ENCODE results near the gene GRIA2.
A peak's percentile ranks its signal among the peaks of the same experiment; 100 is the strongest.

The GRIA2 gene

DNA sequence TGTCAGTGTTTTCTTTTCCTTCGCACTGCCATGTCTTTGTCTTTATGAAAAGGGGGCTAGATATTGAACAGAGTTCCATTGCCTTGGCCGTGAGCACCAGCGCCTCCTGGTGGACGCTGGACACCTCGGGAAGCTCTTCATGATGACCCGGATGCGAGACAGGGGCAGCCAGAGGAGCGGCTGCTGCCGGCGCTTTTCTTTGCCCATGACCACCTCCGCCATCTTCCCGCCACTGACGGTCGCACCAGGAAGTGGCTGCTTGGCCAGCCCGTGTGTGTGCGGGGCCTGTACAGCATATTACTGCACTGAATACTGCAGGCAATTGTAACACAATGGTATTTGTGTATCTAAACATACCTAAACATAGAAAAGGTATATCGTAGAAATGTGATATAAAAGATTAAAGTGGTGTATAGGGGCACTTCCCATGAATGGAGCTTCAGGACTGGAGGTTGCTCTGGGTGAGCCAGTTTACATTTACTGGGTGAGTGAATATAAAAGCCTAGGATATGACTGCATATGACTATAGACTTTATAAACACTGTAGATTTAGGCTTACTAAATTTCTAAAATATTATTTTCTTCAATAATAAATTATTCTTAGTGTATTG, 15.8 kb upstream of the GRIA2 start:
- no peaks in the 10 kb centered on the region for H3K36me3 ChIP-seq (ENCODE audit: control insufficient read depth in 4 of 4, insufficient read depth in 4 of 4, low read length in 3 of 4)
- no peak overlapping the region for H3K4me3 ChIP-seq (ENCODE audit: control insufficient read depth in 1 of 7, extremely low read depth in 1 of 7, insufficient read depth in 4 of 7, low read depth in 2 of 7, low read length in 6 of 7)
- WGBS (ENCODE audit: insufficient coverage): 71% methylated on average over 7 of the region's 17 CpGs
- no peaks in the 10 kb centered on the region for H3K9me3 ChIP-seq (ENCODE audit: control extremely low read depth in 1 of 5, control insufficient read depth in 4 of 5, insufficient read depth in 2 of 5, low read depth in 1 of 5, low read length in 4 of 5)
- ChIA-PET CTCF (interaction anchor here (0.5 to 1.8 kb wide), 4 partner anchors 26 to 730 kb away, joined by 3 to 6 read pairs (median 4); no protein-coding TSS in a partner anchor), POLR2A (no interaction called here)
- no peaks in the 10 kb centered on the region for H3K4me1 ChIP-seq (ENCODE audit: control extremely low read depth in 1 of 4, control insufficient read depth in 4 of 4, insufficient read depth in 4 of 4, low read length in 3 of 4)
- DNase-seq: peak; percentile 30 to 55 (median 40)
- no peak overlapping the region for H3K27ac ChIP-seq (ENCODE audit: insufficient read depth in 1 of 2, low read depth in 1 of 2, low read length in 2 of 2, poor library complexity in 1 of 2, severe bottlenecking in 2 of 2)
- H3K27me3 ChIP-seq (replicated peaks in 2 of 5; ENCODE audit: control insufficient read depth in 4 of 5, insufficient read depth in 5 of 5, low read length in 4 of 5): no peaks in the 10 kb centered on the region

DNA sequence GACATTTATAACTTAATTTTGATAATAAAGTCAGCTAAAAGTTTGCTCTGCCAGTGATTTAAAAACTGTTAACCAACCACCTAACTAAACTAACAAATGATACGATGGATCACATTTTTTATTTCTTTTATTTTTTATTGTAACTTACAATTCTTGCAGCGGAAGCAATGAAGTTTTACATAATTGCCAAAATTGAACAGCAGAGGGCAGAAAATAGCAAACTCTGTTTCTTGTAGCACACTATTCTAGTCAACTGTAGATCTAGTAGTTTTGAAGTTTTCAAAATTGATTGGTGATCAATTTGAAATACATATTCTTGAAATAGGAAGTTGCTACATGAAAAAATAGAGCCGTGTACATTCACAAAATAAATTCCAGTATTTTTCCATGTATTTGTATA, 2.8 kb upstream of the GRIA2 start:
- no peaks in the 10 kb centered on the region for H3K9me3 ChIP-seq (ENCODE audit: control extremely low read depth in 1 of 5, control insufficient read depth in 4 of 5, insufficient read depth in 2 of 5, low read depth in 1 of 5, low read length in 4 of 5)
- H3K4me3 ChIP-seq (ENCODE audit: control insufficient read depth in 1 of 7, extremely low read depth in 1 of 7, insufficient read depth in 4 of 7, low read depth in 2 of 7, low read length in 6 of 7): no peak overlapping the region
- no peak overlapping the region for H3K27ac ChIP-seq (ENCODE audit: insufficient read depth in 1 of 2, low read depth in 1 of 2, low read length in 2 of 2, poor library complexity in 1 of 2, severe bottlenecking in 2 of 2)
- peak in 2 of 3 donors; percentile 50 to 57 for DNase-seq
- WGBS (ENCODE audit: insufficient coverage): no CpG with 5 or more reads among the region's 3 CpGs
- H3K4me1 ChIP-seq (ENCODE audit: control extremely low read depth in 1 of 4, control insufficient read depth in 4 of 4, insufficient read depth in 4 of 4, low read length in 3 of 4): peaks cover 0 to 18% (median 15%) of the 10 kb centered on the region in 4 experiments
- POLR2A ChIA-PET: no interaction called here
- H3K36me3 ChIP-seq (ENCODE audit: control insufficient read depth in 4 of 4, insufficient read depth in 4 of 4, low read length in 3 of 4): no peaks in the 10 kb centered on the region
- CTCF ChIA-PET: no interaction called here
- peaks cover 7 to 53% (median 36%) of the 10 kb centered on the region in 5 experiments for H3K27me3 ChIP-seq (replicated peaks in 2 of 5; ENCODE audit: control insufficient read depth in 4 of 5, insufficient read depth in 5 of 5, low read length in 4 of 5)

- Histone ChIP-seq H3K4me1 (ENCODE audit: control extremely low read depth in 1 of 4, control insufficient read depth in 4 of 4, insufficient read depth in 4 of 4, low read length in 3 of 4) (peaks cover 0 to 20% (median 16%) of the 10 kb centered on the region in 4 experiments), H3K27ac (ENCODE audit: insufficient read depth in 1 of 2, low read depth in 1 of 2, low read length in 2 of 2, poor library complexity in 1 of 2, severe bottlenecking in 2 of 2) (no peak overlapping the region), H3K9me3 (ENCODE audit: control extremely low read depth in 1 of 5, control insufficient read depth in 4 of 5, insufficient read depth in 2 of 5, low read depth in 1 of 5, low read length in 4 of 5) (no peaks in the 10 kb centered on the region), H3K4me3 (ENCODE audit: control insufficient read depth in 1 of 7, extremely low read depth in 1 of 7, insufficient read depth in 4 of 7, low read depth in 2 of 7, low read length in 6 of 7) (no peak overlapping the region), H3K36me3 (ENCODE audit: control insufficient read depth in 4 of 4, insufficient read depth in 4 of 4, low read length in 3 of 4) (no peaks in the 10 kb centered on the region), H3K27me3 (replicated peaks in 2 of 5; ENCODE audit: control insufficient read depth in 4 of 5, insufficient read depth in 5 of 5, low read length in 4 of 5) (peaks cover 11 to 70% (median 37%) of the 10 kb centered on the region in 5 experiments)
- WGBS (ENCODE audit: insufficient coverage): 18% methylated on average over 15 of the region's 16 CpGs
- ChIA-PET POLR2A (no interaction called here), CTCF (interaction anchor here (1.0 to 1.8 kb wide), 5 partner anchors 14 to 950 kb away, joined by 3 to 6 read pairs (median 4); no protein-coding TSS in a partner anchor)
- DNase-seq: no peak
Observed at GRCh38 chr4:157219711-157220370, 687 bp upstream of the GRIA2 start.

GRCh38 chr4:157221426-157221894, 932 bp downstream of the GRIA2 start:
- peaks cover 11 to 71% (median 35%) of the 10 kb centered on the region in 5 experiments for H3K27me3 ChIP-seq (replicated peaks in 2 of 5; ENCODE audit: control insufficient read depth in 4 of 5, insufficient read depth in 5 of 5, low read length in 4 of 5)
- no peaks in the 10 kb centered on the region for H3K9me3 ChIP-seq (ENCODE audit: control extremely low read depth in 1 of 5, control insufficient read depth in 4 of 5, insufficient read depth in 2 of 5, low read depth in 1 of 5, low read length in 4 of 5)
- no peaks in the 10 kb centered on the region for H3K36me3 ChIP-seq (ENCODE audit: control insufficient read depth in 4 of 4, insufficient read depth in 4 of 4, low read length in 3 of 4)
- peaks cover 0 to 20% (median 16%) of the 10 kb centered on the region in 4 experiments for H3K4me1 ChIP-seq (ENCODE audit: control extremely low read depth in 1 of 4, control insufficient read depth in 4 of 4, insufficient read depth in 4 of 4, low read length in 3 of 4)
- H3K27ac ChIP-seq (ENCODE audit: insufficient read depth in 1 of 2, low read depth in 1 of 2, low read length in 2 of 2, poor library complexity in 1 of 2, severe bottlenecking in 2 of 2): no peak overlapping the region
- peak overlapping the region in 2 of 7 experiments; percentile 6 to 42 for H3K4me3 ChIP-seq (ENCODE audit: control insufficient read depth in 1 of 7, extremely low read depth in 1 of 7, insufficient read depth in 4 of 7, low read depth in 2 of 7, low read length in 6 of 7)
- ChIA-PET CTCF (interaction anchor here (1.3 to 1.7 kb wide), 2 partner anchors 21 to 757 kb away, joined by 3 read pairs; no protein-coding TSS in a partner anchor), POLR2A (no interaction called here)
- no peak for DNase-seq
- 8% methylated on average over 23 of the region's 24 CpGs for WGBS (ENCODE audit: insufficient coverage)

GRCh38 chr4:157221895-157222770, 1.6 kb downstream of the GRIA2 start:
- Histone ChIP-seq H3K4me1 (ENCODE audit: control extremely low read depth in 1 of 4, control insufficient read depth in 4 of 4, insufficient read depth in 4 of 4, low read length in 3 of 4) (peaks cover 0 to 20% (median 16%) of the 10 kb centered on the region in 4 experiments), H3K4me3 (ENCODE audit: control insufficient read depth in 1 of 7, extremely low read depth in 1 of 7, insufficient read depth in 4 of 7, low read depth in 2 of 7, low read length in 6 of 7) (peak overlapping the region in 4 of 7 experiments; percentile 9 to 42 (median 31)), H3K9me3 (ENCODE audit: control extremely low read depth in 1 of 5, control insufficient read depth in 4 of 5, insufficient read depth in 2 of 5, low read depth in 1 of 5, low read length in 4 of 5) (no peaks in the 10 kb centered on the region), H3K27ac (ENCODE audit: insufficient read depth in 1 of 2, low read depth in 1 of 2, low read length in 2 of 2, poor library complexity in 1 of 2, severe bottlenecking in 2 of 2) (no peak overlapping the region), H3K36me3 (ENCODE audit: control insufficient read depth in 4 of 4, insufficient read depth in 4 of 4, low read length in 3 of 4) (no peaks in the 10 kb centered on the region), H3K27me3 (replicated peaks in 2 of 5; ENCODE audit: control insufficient read depth in 4 of 5, insufficient read depth in 5 of 5, low read length in 4 of 5) (peaks cover 11 to 68% (median 36%) of the 10 kb centered on the region in 5 experiments)
- CTCF ChIA-PET: interaction anchor here (1.7 kb wide), 1 partner anchor 21 kb away, joined by 3 read pairs; no protein-coding TSS in a partner anchor
- 4% methylated on average over 45 of the region's 59 CpGs for WGBS (ENCODE audit: insufficient coverage)
- POLR2A ChIA-PET: no interaction called here
- DNase-seq: peak in 1 of 3 donors; percentile 27

DNA sequence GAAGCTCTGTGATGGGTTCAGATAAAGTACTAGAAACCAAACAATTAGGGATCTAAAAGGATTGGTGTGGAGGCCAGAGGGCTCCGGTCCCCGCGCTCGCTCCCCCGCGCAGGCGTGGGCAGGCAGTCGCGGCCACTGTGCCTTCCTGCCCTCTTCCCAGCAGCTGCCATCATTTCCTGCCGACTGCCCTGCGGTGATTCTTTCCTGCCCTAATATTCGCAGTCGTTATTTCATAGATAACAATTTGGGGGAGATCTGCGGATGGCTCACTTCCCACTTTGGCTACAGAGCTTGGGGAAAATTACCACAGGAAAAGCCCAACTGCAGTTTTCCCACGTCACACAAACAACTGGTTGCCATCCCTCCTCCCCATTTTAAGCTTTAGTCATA, 2.2 kb downstream of the GRIA2 start:
- DNase-seq: no peak
- H3K9me3 ChIP-seq (ENCODE audit: control extremely low read depth in 1 of 5, control insufficient read depth in 4 of 5, insufficient read depth in 2 of 5, low read depth in 1 of 5, low read length in 4 of 5): no peaks in the 10 kb centered on the region
- H3K27me3 ChIP-seq (replicated peaks in 2 of 5; ENCODE audit: control insufficient read depth in 4 of 5, insufficient read depth in 5 of 5, low read length in 4 of 5): peaks cover 11 to 65% (median 35%) of the 10 kb centered on the region in 5 experiments
- no peaks in the 10 kb centered on the region for H3K36me3 ChIP-seq (ENCODE audit: control insufficient read depth in 4 of 4, insufficient read depth in 4 of 4, low read length in 3 of 4)
- H3K4me1 ChIP-seq (ENCODE audit: control extremely low read depth in 1 of 4, control insufficient read depth in 4 of 4, insufficient read depth in 4 of 4, low read length in 3 of 4): peaks cover 0 to 20% (median 16%) of the 10 kb centered on the region in 4 experiments
- no peak overlapping the region for H3K27ac ChIP-seq (ENCODE audit: insufficient read depth in 1 of 2, low read depth in 1 of 2, low read length in 2 of 2, poor library complexity in 1 of 2, severe bottlenecking in 2 of 2)
- ChIA-PET POLR2A (no interaction called here), CTCF (interaction anchor here (1.7 kb wide), 1 partner anchor 20 kb away, joined by 3 read pairs; no protein-coding TSS in a partner anchor)
- peak overlapping the region in 3 of 7 experiments; percentile 26 to 42 (median 36) for H3K4me3 ChIP-seq (ENCODE audit: control insufficient read depth in 1 of 7, extremely low read depth in 1 of 7, insufficient read depth in 4 of 7, low read depth in 2 of 7, low read length in 6 of 7)
- WGBS (ENCODE audit: insufficient coverage): 0% methylated on average over 13 of the region's 15 CpGs

All from common myeloid progenitor, CD34-positive (primary cell).